Cardiac muscle cell (in vitro differentiated cells and primary cell): ENCODE results near the gene ENOPH1. TPM values are rescaled to one million over a fixed set of nuclear protein-coding genes. Genes with fewer than 3 reads are reported as not detected.
"Not testable (repeated sequence)": the region's sequence is repeated elsewhere in the genome, so short reads cannot be mapped to it uniquely, and the experiment has no call there.

Experiments
- DNase-seq, 2 donors: peaks; one replicate each; pipeline versions ENCODE4 v3.0.0 to v3.0.0-alpha.2; 2010 to 2017; ENCODE audit warnings: low read depth in 1 of 2, low spot score in 1 of 2
- H3K27ac ChIP-seq: fragments of 200-600 bp; sonication (generic); 2 replicates; pipeline ENCODE4 v1.5.1; 2016
- H3K27me3 ChIP-seq: fragments of 200-600 bp; sonication (generic); 2 replicates; pipeline ENCODE4 v1.6.0; 2016; ENCODE audit warnings: control low read depth
- H3K36me3 ChIP-seq: fragments of 200-600 bp; sonication (generic); 2 replicates; pipeline ENCODE4 v1.5.1; 2016; ENCODE audit warnings: control low read depth
- H3K4me1 ChIP-seq: fragments of 200-600 bp; sonication (generic); 2 replicates; pipeline ENCODE4 v1.8.1; 2017; ENCODE audit warnings: low read depth, mild to moderate bottlenecking, mixed run types
- H3K4me3 ChIP-seq: fragments of 200-600 bp; sonication (generic); 2 replicates; pipeline ENCODE4 v1.5.1; 2016; ENCODE audit warnings: mild to moderate bottlenecking
- H3K9me3 ChIP-seq: fragments of 200-600 bp; sonication (generic); 2 replicates; pipeline ENCODE4 v1.5.1; 2017; ENCODE audit warnings: low read depth, mild to moderate bottlenecking, control low read depth
- CTCF ChIP-seq: IDR thresholded peaks from 2 replicates; pipeline ENCODE4 v1.5.1; 2012; ENCODE audit warnings: low read depth, mild to moderate bottlenecking, low read length
- polyA plus RNA-seq: library from polyadenylated mRNA; unstranded; fragments of >200 nt; fragmentation: Nextera tagmentation; extraction: Ambion mirVana; gene quantifications from 2 replicates; pipeline ENCODE4 v1.2.1, GENCODE V29; 2016
- total RNA-seq: library from RNA; depleted of rRNA; stranded (reverse); fragments of >200 nt; gene quantifications from 2 replicates; pipeline ENCODE4 v1.2.3, GENCODE V29; 2016

The ENOPH1 gene
- total and polyA plus RNA-seq, 2 experiments from 2014 or later, result 23.2 to 43.4 TPM

GRCh38 chr4:82461710-82462109, 31.3 kb downstream of the ENOPH1 start:
- H3K4me3 ChIP-seq, result no peak overlapping the region
- DNase-seq, result no peak
- no peak for TF ChIP-seq CTCF
- no peak overlapping the region for H3K27ac ChIP-seq
- H3K36me3 ChIP-seq, result peaks cover 15% of the 10 kb centered on the region
- H3K4me1 ChIP-seq, result no peaks in the 10 kb centered on the region
- H3K9me3 ChIP-seq, result no peaks in the 10 kb centered on the region
- H3K27me3 ChIP-seq, result no peaks in the 10 kb centered on the region

GRCh38 chr4:82462415-82462831, 32.0 kb downstream of the ENOPH1 start:
- no peaks in the 10 kb centered on the region for H3K9me3 ChIP-seq
- peak; percentile 87 to 94 for DNase-seq
- H3K27ac ChIP-seq, result no peak overlapping the region

GRCh38 chr4:82463221-82463620, 32.8 kb downstream of the ENOPH1 start:
- H3K27ac ChIP-seq, result no peak overlapping the region
- TF ChIP-seq CTCF, result no peak

More at GRCh38 chr4:82462415-82462831, 32.0 kb downstream of the ENOPH1 start:
- no peak overlapping the region for H3K4me3 ChIP-seq
- TF ChIP-seq CTCF, result peak; percentile 72
- H3K4me1 ChIP-seq, result no peaks in the 10 kb centered on the region
- no peaks in the 10 kb centered on the region for H3K27me3 ChIP-seq
- peaks cover 15% of the 10 kb centered on the region for H3K36me3 ChIP-seq

GRCh38 chr4:82467471-82467870, 37.1 kb downstream of the ENOPH1 start:
- H3K36me3 ChIP-seq, result no peaks in the 10 kb centered on the region
- H3K4me1 ChIP-seq, result peaks cover 13% of the 10 kb centered on the region
- DNase-seq, result peak in 1 of 2 donors; percentile 63
- no peaks in the 10 kb centered on the region for H3K27me3 ChIP-seq
- H3K4me3 ChIP-seq, result no peak overlapping the region
- H3K27ac ChIP-seq, result no peak overlapping the region
- no peak for TF ChIP-seq CTCF
- H3K9me3 ChIP-seq, result no peaks in the 10 kb centered on the region

More at GRCh38 chr4:82463221-82463620, 32.8 kb downstream of the ENOPH1 start:
- no peaks in the 10 kb centered on the region for H3K9me3 ChIP-seq
- H3K36me3 ChIP-seq, result peaks cover 15% of the 10 kb centered on the region
- DNase-seq, result no peak
- H3K27me3 ChIP-seq, result no peaks in the 10 kb centered on the region
- H3K4me1 ChIP-seq, result no peaks in the 10 kb centered on the region
- no peak overlapping the region for H3K4me3 ChIP-seq

GRCh38 chr4:82469791-82470345, 39.5 kb downstream of the ENOPH1 start:
- Histone ChIP-seq H3K27ac (peak overlapping the region; percentile 10), H3K36me3 (no peaks in the 10 kb centered on the region), H3K4me1 (peaks cover 13% of the 10 kb centered on the region), H3K4me3 (no peak overlapping the region), H3K9me3 (no peaks in the 10 kb centered on the region), H3K27me3 (no peaks in the 10 kb centered on the region)
- TF ChIP-seq CTCF, result peak; percentile 7
- peak in 1 of 2 donors; percentile 62 for DNase-seq

GRCh38 chr4:82473080-82473479, 42.7 kb downstream of the ENOPH1 start:
- peaks cover 13% of the 10 kb centered on the region for H3K4me1 ChIP-seq
- not testable (repeated sequence) for DNase-seq, H3K27ac ChIP-seq, H3K9me3 ChIP-seq, H3K4me3 ChIP-seq, H3K36me3 ChIP-seq, H3K27me3 ChIP-seq
